ENCODE data around the gene TMEM141.

TMEM141 gene

DNA sequence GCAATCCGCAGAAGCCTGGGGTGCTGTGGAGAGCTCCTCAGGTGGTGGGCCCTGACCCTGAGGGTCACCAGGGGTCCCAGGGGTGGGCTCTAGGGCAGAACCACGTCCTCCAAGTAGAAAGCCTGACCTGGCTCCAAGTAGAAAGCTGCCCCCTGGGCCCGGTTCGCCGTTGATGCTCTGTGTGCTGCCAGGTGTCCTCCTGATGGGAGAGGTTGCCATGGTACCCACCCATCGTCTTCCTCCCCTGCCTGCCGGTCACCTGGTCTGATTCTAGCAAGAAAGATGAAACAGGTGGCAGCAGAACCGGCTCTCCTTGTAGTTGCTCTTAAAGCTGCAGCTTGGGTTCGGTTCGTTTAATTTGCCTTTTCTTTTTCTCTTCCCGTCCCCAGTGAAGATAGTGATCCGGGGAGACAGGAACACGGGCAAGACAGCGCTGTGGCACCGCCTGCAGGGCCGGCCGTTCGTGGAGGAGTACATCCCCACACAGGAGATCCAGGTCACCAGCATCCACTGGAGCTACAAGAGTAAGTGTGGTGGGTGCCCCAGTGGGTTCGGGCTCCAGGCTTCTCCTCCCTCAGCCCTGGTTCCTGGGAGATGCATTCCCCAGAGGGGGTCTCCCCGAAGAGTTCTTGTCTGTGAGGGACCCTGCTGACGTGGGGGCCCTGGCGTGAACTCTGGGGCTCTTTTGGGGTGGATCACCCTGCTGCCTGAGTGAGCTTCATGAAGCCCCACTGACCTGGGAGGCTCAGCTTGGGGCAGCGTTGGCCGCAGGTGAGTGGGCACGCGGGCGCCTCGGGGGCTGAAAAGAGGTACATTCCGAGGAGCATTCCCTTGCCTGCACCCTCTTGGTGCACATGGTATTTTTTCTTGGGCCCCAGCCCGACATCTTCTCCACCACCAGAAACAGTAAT, 32.2 kb downstream of the TMEM141 start:
- no peak overlapping the region for H3K27ac ChIP-seq
- TF ChIP-seq, protein P1, sequence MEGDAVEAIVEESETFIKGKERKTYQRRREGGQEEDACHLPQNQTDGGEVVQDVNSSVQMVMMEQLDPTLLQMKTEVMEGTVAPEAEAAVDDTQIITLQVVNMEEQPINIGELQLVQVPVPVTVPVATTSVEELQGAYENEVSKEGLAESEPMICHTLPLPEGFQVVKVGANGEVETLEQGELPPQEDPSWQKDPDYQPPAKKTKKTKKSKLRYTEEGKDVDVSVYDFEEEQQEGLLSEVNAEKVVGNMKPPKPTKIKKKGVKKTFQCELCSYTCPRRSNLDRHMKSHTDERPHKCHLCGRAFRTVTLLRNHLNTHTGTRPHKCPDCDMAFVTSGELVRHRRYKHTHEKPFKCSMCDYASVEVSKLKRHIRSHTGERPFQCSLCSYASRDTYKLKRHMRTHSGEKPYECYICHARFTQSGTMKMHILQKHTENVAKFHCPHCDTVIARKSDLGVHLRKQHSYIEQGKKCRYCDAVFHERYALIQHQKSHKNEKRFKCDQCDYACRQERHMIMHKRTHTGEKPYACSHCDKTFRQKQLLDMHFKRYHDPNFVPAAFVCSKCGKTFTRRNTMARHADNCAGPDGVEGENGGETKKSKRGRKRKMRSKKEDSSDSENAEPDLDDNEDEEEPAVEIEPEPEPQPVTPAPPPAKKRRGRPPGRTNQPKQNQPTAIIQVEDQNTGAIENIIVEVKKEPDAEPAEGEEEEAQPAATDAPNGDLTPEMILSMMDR (conservative IDR thresholded peaks at IDR 0.05): no peak
- no peak for TF ChIP-seq ZFX (IDR thresholded peaks at IDR 0.05)

DNA sequence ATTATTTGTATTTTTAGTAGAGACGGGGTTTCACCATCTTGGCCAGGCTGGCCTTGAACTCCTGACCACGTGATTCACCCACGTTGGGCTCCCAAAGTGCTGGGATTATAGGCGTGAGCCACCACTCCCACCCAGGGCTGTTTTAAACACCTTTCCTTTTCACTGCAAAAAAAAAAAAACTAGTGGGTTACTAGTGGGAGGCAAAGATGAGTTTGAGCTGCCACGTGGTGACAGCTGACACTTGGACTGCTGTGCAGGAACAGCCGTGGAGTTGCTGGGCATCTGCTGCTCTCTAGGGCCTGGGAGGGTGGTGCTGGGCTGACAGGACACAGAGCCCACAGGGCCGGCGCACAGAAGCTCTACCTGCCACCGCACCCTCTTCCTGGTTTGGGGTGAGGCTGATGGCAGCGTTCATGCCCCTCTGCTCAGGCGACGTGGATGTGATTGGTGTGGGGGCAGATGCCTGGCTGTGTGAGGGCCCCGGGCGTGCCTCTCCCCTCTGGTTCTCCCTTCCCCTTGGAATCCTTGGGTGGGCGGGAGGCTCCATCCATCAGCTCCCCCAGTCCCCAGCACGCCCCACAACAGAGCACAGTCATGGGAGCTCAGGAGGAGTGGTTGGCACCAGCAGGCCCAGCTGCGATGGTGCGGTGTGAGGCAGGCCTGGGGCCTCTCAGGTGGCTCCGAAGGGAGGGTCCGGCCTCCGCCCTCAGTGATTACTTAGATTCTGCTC, 33.5 kb downstream of the TMEM141 start:
- H3K27ac ChIP-seq: no peak overlapping the region
- TF ChIP-seq, protein P1 (conservative IDR thresholded peaks at IDR 0.05): no peak
- TF ChIP-seq ZFX (IDR thresholded peaks at IDR 0.05): no peak

DNA sequence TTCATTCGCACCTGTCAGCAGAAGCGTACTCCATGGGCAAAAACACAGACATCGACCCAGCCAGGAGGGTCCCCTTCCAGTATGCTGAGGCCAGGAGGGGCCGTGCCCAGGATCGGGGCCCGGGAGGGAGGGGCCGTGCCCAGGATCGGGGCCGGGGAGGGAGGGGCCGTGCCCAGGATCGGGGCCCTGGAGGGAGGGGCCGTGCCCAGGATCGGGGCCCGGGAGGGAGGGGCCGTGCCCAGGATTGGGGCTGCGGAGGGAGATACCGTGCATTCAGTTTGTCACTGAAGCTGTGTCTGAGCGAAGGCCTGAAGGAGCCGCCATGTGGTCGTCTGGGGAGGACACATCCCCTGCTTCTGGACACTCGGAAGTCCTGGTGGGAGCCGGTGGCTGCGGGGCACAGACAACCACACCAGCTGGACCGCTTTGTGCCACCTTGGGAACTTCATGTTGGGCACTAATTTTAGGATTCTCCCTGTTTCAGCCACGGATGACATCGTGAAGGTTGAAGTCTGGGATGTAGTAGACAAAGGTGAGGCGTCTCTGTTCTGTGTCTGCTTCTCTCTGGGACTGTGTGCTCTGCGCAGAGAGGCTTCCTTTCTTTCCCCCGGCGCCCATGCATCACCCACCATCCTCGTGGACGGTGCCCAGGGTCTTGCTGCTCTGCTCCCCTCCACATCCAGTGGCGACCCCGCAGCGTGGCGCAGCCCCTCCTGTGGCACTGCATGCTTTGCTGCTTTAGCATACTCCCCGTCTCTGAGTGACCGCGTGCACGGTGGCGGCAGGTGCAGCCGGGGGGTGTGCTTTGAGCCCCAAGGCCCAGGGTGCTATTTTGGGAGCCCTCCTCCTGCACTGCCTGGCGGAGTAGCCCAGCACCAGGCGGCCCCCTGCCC, 34.4 kb downstream of the TMEM141 start:
- no peak for TF ChIP-seq ZFX (IDR thresholded peaks at IDR 0.05)
- TF ChIP-seq, protein P1 (conservative IDR thresholded peaks at IDR 0.05): no peak
- no peak overlapping the region for H3K27ac ChIP-seq

DNA sequence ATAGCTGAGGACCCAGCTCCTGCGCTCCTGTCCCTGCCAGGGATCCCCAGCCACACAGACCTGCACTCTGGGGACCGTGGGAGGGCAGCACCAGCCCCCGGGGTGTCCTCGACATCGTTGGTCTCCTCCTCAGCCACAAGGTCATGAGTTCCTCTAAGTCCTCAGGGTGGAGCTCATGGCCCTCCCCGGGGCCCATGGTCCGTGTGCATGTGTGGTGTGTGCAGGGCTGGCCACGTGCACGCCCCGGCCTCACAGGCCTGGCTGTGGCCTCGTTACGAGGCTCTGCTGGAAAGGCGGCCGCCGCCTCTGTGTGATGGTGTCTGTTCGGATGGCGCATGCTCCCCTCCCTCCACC, 35.0 kb downstream of the TMEM141 start:
- no peak overlapping the region for H3K27ac ChIP-seq
- no peak for TF ChIP-seq ZFX (IDR thresholded peaks at IDR 0.05)
- TF ChIP-seq, protein P1 (conservative IDR thresholded peaks at IDR 0.05): no peak

DNA sequence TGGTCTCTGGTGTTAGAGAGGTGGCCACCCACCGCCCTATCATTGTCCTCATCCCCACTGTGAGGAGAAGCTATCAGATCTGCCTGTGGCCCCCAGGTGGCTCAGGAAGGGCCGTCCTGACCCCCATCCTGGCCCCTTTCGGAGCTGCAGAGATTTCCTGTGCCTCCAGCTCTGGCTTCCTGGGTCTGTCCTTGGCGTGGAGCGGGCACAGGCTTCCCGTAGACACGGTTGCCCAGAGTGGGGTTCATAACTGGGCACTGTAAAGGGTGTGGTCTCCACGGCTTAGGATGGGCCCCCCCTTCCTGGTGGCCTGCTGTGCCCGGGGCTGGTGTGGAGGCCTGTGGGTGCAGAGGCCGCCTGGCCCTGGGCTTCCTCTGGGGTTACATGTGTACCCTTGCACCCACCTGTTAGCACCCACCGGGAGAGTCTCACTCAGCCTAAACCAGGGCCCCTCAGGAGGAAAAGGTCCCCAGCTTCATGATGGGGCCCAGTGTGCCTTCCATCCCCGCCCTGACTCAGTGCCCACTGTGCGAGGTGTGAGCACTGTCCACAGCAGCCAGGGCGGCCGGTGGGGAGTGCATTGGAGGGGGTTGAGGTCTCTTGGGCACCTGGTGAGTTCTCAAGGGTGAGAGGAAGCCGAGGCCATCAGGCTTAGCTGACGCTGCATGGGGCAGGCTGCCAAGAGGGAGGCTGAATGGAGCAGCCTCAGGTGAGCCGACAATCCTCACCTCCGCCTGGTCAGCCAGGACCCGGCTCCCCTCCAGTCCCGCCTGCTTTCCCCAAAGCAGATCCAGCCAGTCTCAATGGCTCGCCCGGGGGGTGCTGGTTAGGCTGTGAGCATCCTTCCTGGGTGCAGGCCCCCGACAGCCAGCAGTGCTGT, 35.8 kb downstream of the TMEM141 start:
- TF ChIP-seq, protein P1 (conservative IDR thresholded peaks at IDR 0.05): no peak
- TF ChIP-seq ZFX (IDR thresholded peaks at IDR 0.05): no peak
- H3K27ac ChIP-seq: no peak overlapping the region

DNA sequence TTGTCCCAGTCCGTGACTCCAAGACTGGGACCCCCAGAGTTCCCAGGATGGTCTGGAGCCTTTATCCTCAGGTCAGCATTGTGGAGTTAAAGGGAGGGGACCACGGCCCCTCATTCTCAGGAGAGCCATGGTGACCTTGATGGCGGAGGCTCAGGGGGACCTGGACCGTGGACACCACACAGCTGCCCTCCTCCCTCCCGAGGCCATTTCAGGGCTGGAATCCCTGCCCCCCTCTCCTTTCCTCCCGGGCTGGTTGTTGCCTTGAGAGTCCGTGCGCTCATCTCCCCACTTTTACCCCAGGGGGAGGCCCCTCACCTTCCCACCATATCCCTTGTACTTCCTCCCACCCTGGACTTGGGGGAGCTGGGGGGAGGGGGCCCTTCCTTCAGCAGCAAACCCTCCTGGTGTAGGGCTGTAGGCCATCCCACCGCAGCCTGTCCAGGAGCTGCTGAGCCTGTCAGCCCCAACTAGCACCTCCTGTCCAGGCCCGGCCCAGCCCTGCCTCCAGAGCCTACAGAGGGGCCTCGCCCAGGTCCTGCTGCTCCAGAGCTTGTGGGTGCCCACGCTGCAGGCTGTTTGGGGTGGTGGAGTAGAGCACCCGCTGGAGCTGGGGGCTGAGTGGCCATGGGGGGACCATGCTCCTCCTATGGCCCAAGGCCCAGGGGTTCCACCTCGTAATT, 36.8 kb downstream of the TMEM141 start:
- TF ChIP-seq ZFX (IDR thresholded peaks at IDR 0.05): no peak
- TF ChIP-seq, protein P1 (conservative IDR thresholded peaks at IDR 0.05): no peak
- H3K27ac ChIP-seq: no peak overlapping the region
